Adipocyte (in vitro differentiated cells): Measurements from ENCODE around the gene RASSF5.
A peak's percentile ranks its signal among the peaks of the same experiment; 100 is the strongest.
"Not testable (repeated sequence)": the region's sequence is repeated elsewhere in the genome, so short reads cannot be mapped to it uniquely, and the experiment has no call there.

ENCODE experiments used
- DNase-seq: peaks from one replicate; pipeline ENCODE4 v3.0.0-alpha.2; 2015; ENCODE audit warnings: low read depth
- H3K27me3 ChIP-seq: replicated peaks from 2 replicates; pipeline ENCODE4 v1.7.0; 2013; ENCODE audit warnings: mild to moderate bottlenecking, low read length, moderate library complexity; ENCODE audit not compliant: control insufficient read depth, insufficient read depth
- H3K36me3 ChIP-seq: 2 replicates; pipeline ENCODE4 v1.7.0; 2013; ENCODE audit warnings: low read length, mild to moderate bottlenecking, moderate library complexity; ENCODE audit not compliant: control insufficient read depth, insufficient read depth, severe bottlenecking
- H3K4me1 ChIP-seq: 2 replicates; pipeline ENCODE4 v1.7.0; 2013; ENCODE audit warnings: mild to moderate bottlenecking, low read length, moderate library complexity; ENCODE audit not compliant: control insufficient read depth, insufficient read depth
- H3K4me3 ChIP-seq: 2 replicates; pipeline ENCODE4 v1.7.0; 2013; ENCODE audit warnings: mild to moderate bottlenecking, low read length, moderate library complexity
- H3K9ac ChIP-seq: 2 replicates; pipeline ENCODE4 v1.7.0; 2013; ENCODE audit warnings: mild to moderate bottlenecking, low read length, moderate library complexity
- H3K9me3 ChIP-seq: 2 replicates; pipeline ENCODE4 v1.7.0; 2013; ENCODE audit warnings: mild to moderate bottlenecking, low read length, moderate library complexity; ENCODE audit not compliant: control insufficient read depth

The RASSF5 gene

GRCh38 chr1:206477581-206478380, 29.6 kb upstream of the RASSF5 start:
- Histone ChIP-seq H3K9ac (no peak overlapping the region), H3K27me3 (no peaks in the 10 kb centered on the region), H3K36me3 (peaks cover 34% of the 10 kb centered on the region), H3K9me3 (no peaks in the 10 kb centered on the region), H3K4me3 (no peak overlapping the region), H3K4me1 (peaks cover 11% of the 10 kb centered on the region)
- no peak for DNase-seq

- Histone ChIP-seq H3K36me3 (peaks cover 35% of the 10 kb centered on the region), H3K9me3 (no peaks in the 10 kb centered on the region), H3K4me1 (peaks cover 9% of the 10 kb centered on the region), H3K9ac (no peak overlapping the region), H3K4me3 (no peak overlapping the region), H3K27me3 (no peaks in the 10 kb centered on the region)
- no peak for DNase-seq
Observed at GRCh38 chr1:206478746-206479145, 28.6 kb upstream of the RASSF5 start.

GRCh38 chr1:206479183-206480125, 27.9 kb upstream of the RASSF5 start:
- no peaks in the 10 kb centered on the region for H3K9me3 ChIP-seq
- peaks cover 9% of the 10 kb centered on the region for H3K4me1 ChIP-seq
- no peak overlapping the region for H3K4me3 ChIP-seq
- DNase-seq: peak; percentile 92
- H3K36me3 ChIP-seq: peaks cover 39% of the 10 kb centered on the region
- no peak overlapping the region for H3K9ac ChIP-seq
- H3K27me3 ChIP-seq: no peaks in the 10 kb centered on the region

GRCh38 chr1:206480211-206480610, 27.1 kb upstream of the RASSF5 start:
- Histone ChIP-seq H3K36me3 (peaks cover 31% of the 10 kb centered on the region), H3K4me1 (peaks cover 9% of the 10 kb centered on the region), H3K27me3 (no peaks in the 10 kb centered on the region), H3K9me3 (no peaks in the 10 kb centered on the region), H3K4me3 (no peak overlapping the region), H3K9ac (no peak overlapping the region)
- DNase-seq: no peak

GRCh38 chr1:206482611-206483010, 24.7 kb upstream of the RASSF5 start:
- no peak overlapping the region for H3K9ac ChIP-seq
- H3K27me3 ChIP-seq: no peaks in the 10 kb centered on the region
- no peaks in the 10 kb centered on the region for H3K9me3 ChIP-seq
- H3K36me3 ChIP-seq: peaks cover 17% of the 10 kb centered on the region
- H3K4me1 ChIP-seq: peaks cover 9% of the 10 kb centered on the region
- H3K4me3 ChIP-seq: no peak overlapping the region
- DNase-seq: no peak

- not testable (repeated sequence) for DNase-seq, H3K9ac ChIP-seq, H3K9me3 ChIP-seq, H3K27me3 ChIP-seq, H3K4me3 ChIP-seq
- Histone ChIP-seq H3K4me1 (peaks cover 14% of the 10 kb centered on the region), H3K36me3 (peaks cover 14% of the 10 kb centered on the region)
Observed at GRCh38 chr1:206483864-206484263, 23.5 kb upstream of the RASSF5 start.

GRCh38 chr1:206484901-206485300, 22.4 kb upstream of the RASSF5 start:
- Histone ChIP-seq H3K4me3 (no peak overlapping the region), H3K27me3 (no peaks in the 10 kb centered on the region), H3K9ac (no peak overlapping the region), H3K4me1 (peaks cover 14% of the 10 kb centered on the region), H3K9me3 (no peaks in the 10 kb centered on the region), H3K36me3 (peaks cover 14% of the 10 kb centered on the region)
- DNase-seq: no peak

- no peaks in the 10 kb centered on the region for H3K9me3 ChIP-seq
- no peak for DNase-seq
- H3K4me3 ChIP-seq: no peak overlapping the region
- H3K27me3 ChIP-seq: no peaks in the 10 kb centered on the region
- peaks cover 5% of the 10 kb centered on the region for H3K4me1 ChIP-seq
- H3K36me3 ChIP-seq: peaks cover 29% of the 10 kb centered on the region
- H3K9ac ChIP-seq: peak overlapping the region; percentile 21
Observed at GRCh38 chr1:206486995-206487788, 20.1 kb upstream of the RASSF5 start.

- Histone ChIP-seq H3K36me3 (peaks cover 37% of the 10 kb centered on the region), H3K9ac (peak overlapping the region; percentile 33), H3K27me3 (no peaks in the 10 kb centered on the region), H3K9me3 (no peaks in the 10 kb centered on the region), H3K4me3 (no peak overlapping the region), H3K4me1 (peaks cover 5% of the 10 kb centered on the region)
- DNase-seq: no peak
Observed at GRCh38 chr1:206487970-206488369, 19.4 kb upstream of the RASSF5 start.

- no peaks in the 10 kb centered on the region for H3K9me3 ChIP-seq
- DNase-seq: no peak
- no peak overlapping the region for H3K4me3 ChIP-seq
- no peaks in the 10 kb centered on the region for H3K27me3 ChIP-seq
- no peak overlapping the region for H3K9ac ChIP-seq
- H3K4me1 ChIP-seq: peaks cover 5% of the 10 kb centered on the region
- peaks cover 41% of the 10 kb centered on the region for H3K36me3 ChIP-seq
Observed at GRCh38 chr1:206488466-206488865, 18.9 kb upstream of the RASSF5 start.
